HG02970 (cell line): ENCODE measurements around the gene PKNOX2.

Source experiments
- ATAC-seq: cut with Tn5 transposase; IDR thresholded peaks from one replicate; pipeline ENCODE4 v1.9.1; 2021; ENCODE audit warnings: mild to moderate bottlenecking, moderate library complexity, moderate number of reproducible peaks; ENCODE audit not compliant: unreplicated experiment, low FRiP score

The PKNOX2 gene

DNA sequence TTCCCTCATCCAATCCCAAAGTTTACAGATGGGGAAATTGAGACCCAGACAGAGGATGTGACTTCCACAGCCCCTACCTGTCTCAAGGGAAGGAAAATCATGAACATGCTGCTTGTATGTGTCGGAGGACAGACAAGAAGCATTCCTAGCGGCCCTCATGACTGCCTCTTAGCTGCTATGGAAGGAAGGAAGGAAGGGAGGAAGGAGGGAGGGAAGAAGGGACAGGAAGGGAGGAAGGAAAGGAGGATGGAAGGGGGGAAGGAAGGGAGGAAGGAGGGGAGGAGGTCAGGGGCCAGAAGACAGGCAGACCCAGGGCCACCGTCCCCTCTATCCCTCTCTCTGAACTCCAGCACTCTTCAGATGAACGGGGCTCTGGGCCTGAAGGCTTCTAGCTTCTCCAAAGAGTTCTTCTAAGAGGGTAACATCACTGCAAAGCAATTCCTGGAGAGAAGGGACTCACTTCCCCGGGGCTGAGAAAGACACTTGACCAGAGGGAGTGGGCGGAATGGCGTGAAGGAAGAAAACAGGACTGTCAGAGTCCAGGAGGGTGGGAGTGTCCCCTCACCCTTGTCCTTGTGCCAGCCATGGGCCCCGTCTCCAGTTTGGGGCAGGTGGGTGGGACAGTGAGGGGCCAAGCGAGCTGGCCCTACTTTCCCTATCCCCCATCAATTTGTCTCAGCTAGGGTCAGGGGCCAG is 182.2 kb downstream of the PKNOX2 start:
- no peak for ATAC-seq

DNA sequence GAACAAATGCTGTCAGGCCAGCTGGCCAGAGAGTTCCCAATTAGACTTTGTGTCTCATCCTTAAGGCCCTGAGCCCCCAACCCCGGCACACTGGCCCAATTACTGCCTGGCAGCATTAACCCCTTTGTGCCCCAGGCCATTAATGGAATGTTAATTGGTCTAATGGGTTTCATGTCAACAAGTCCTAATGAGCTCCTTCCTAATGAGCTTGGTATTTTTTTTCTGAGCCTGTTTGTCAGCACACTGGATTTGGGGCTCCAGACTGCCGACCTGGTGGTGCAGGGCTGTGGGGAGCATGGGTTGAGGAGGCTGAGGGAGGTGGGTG is 182.7 kb downstream of the PKNOX2 start:
- no peak for ATAC-seq

DNA sequence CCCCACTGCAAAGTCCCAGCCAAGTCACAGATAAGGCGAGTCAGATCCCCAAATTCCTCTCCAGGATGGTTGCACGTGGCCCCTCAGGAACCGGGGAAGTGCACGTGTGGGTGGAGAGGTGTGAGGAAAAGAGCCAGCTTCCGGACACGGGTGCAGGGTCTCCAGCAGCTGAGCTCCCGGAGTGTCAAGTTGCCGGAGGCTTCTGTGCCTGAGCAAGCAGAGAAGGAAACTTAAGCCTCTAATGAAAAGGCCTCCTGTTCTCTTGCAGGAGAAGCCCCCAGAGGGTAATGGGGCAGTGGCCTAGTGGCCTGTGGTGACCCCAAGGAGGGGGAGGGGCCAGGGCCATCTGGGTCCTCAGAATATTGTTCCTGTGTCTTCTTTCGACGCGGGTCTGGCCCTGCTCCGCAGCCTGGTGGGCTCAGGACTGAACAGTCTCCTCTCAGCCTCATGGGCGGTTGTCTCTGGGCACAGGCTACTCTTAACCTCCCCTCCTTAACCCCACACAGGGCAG is 183.6 kb downstream of the PKNOX2 start:
- ATAC-seq = no peak

DNA sequence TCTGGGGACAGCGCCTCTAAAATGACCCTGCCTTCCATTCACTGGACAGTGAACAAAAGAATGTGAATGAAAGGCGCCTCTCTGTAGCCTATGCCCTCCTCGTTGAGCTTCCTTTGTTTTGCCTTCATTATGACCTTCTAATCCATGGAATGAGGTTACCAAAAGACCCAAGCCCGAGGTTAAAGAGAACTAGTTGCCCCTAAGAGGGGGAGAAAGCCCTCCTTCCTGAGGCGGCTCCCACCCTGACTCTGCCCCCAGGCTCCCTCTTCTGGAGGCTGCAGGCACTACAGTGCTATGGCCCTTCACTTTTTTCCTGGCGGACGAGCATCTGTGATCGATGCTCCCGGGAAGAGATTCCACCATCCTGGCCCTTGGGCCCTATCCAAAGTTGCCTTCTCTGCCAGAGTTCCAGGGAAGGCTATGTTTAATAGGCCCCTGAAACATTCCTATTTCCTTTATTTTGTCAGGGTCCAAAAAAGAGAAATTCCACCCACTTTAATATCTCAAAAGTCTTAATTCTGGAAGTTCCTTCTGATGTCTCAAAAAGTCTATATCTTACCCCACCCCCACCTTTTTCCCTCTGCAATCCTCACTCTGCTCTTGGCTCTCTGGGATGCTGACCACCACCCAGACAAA is 184.2 kb downstream of the PKNOX2 start:
- no peak for ATAC-seq

DNA sequence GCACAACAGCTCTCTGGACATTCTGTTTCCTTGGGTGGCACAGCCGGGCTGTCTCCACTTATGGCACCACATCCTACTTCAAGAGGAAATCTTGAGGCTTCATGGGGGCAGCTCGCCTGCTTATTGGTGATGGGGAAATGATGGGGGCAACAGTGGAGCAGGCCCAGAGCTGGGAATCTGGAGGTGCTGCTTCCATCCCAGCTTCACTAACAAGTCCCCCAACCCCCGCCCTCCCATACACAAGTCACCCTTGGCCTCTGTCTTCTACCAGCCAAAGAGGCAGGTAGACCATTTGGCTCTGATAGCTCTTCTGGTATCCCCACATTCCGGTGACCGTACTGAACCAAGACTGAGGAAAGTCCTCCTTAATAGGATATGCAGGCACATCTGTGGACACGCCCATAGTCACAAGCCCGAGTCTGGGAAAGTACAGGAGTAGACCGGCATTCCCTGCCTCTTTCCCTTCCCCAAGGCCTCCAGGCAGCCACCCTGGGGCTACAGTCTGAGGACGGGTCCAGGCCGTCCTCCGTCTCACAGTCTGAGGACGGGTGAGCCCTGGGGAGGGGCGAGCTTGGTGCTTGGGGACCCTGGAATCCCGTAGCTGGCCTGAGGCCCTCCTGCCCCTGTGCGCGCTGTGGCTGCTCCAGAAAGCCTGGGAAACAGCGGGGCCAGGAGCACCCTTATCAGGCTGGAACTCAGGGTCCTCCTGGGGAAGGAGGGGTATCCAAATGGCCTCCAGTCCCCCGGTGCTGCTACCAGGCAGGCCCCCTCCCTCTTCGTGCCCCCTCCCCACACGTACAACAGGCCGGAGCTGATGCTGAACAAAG is 185.9 kb downstream of the PKNOX2 start:
- ATAC-seq = no peak

DNA sequence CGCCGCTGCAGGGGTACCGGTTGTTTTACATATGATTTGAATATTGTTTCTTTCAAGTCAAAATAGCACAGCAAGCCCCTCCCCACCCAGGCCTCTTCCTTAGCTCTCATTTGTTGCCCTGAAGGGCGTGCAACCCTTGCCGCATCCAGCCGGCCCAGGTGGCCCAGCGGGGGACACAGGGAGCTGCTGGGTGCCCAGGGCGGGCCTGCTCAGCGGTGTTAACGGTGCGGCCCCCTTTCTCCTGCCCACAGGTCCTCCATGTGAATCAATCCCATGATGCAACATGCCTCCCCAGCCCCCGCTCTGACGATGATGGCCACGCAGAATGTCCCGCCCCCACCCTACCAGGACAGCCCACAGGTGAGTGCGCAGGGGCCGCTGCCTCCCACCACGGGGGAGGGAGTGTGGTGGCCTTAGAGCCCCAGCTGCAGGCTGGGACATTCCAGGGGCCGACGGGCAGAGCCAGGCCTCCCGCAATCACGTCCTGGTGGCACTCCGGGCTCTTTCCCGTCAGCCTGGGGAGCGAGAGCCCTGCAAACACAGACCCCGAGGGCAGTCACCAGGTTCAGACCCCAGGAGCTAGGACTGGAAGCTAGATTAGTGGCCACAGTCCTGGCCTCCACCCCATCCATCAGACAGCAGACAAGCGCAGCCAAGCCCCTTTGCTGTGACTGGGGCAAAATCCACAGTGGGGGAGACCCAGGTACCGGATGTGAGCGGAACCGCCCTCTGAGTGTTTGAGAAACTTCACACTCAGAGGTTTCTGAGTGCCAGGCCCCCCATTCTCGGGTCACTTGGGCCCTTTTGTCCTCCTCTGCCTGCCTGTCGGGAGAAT is 186.7 kb downstream of the PKNOX2 start:
- no peak for ATAC-seq

DNA sequence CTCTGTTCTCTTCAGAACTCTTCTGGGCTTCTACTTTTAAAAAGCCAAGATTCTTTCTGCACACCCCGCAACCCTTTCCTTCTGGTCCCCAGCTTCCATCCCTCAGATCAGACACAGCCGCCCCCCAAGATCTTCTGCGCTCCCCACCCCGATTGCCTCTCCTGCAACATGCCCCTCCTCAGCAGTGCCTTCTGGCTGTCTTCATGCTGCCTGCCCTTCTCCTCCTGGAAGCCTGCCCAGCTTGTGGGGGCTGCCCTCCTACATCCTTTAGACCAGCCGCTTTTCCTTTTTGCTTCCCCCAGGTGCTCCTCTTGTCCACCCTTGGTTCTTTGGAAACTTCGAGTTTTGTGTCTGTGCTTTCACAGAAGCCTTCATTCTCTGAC is 187.3 kb downstream of the PKNOX2 start:
- no peak for ATAC-seq

DNA sequence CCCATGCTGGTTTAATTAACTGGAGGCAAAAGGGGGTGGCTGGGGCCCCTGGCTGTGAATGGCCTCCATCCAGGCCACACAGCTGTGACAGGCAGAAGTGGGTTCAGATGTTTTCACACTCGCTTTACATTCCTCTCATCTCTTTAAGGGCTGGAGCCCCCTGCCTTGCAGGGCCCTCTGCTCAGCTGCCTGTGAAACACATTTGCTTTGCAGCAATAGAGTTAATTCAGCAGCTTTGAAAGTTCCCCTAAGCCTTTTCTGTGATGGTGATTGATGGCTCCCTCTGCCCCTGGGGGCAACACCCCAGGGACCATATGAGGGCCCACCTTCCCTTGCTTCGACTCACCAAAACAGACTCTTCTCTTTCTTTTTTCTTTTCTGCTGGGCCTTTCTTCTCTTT is 192.2 kb downstream of the PKNOX2 start:
- no peak for ATAC-seq

DNA sequence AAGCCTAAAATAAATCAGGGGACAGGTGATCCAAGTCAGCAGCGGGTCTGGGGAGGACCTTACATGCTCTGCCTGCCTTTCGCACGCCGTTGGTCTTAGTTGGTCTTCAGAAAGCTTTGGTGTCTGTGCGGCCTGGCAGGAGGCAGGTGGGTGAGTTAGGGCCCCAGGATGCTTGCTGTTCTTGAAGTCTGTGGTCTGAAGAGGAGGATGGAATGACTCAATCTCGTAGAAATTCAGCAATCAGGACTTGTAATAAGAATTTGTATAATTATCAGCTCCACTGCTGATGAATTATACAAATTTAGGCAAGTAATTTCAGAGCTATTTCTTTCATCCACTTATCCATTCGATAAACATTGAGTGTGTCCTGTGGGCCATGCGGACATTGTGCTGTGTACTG is 193.0 kb downstream of the PKNOX2 start:
- no peak for ATAC-seq

DNA sequence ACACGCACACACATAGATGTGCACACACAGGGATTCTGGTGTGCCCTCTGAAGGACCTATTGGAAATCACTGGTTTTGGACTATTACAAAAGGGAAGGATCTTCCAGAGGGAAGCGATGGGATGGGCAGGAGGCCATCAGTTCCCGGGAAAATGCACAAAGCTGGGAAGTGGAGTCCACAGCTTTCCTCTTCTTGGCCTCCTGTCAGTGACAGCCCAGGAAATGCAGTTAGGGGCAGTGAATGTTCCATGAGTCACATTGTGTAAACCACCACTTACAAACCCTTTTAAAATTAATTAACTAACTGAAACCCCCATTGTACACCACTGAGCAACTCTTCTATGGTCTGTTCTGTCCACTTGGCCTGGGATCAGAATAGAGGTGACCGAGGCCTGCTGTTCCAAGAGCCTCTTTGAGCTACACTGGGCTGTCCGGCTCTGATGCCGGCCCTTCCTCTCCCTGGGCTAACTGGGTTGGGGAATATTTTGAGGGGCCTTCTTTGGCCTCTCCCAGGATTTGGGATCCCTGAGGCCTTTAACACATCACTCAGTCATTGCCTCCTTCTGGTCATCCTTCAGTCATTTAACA is 193.8 kb downstream of the PKNOX2 start:
- ATAC-seq = no peak

DNA sequence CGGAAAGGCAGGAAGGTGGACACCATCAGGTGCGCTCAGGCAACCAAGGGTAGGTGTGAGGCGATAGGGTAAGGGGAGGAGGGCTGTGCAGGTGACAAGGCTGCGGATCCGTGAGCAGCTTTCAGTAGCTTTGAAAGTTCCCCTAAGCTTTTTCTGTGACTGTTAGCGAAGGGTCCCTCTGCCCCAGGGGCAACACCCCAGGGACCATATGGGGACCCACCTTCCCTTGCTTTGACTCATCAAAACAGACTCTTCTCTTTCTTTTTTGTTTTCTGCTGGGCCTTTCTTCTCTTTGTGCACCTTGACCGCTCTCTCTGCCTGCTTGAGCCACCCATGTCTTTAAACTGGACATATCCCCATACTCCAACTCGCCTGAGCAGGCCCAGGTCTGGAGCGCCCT is 194.6 kb downstream of the PKNOX2 start:
- ATAC-seq = no peak

DNA sequence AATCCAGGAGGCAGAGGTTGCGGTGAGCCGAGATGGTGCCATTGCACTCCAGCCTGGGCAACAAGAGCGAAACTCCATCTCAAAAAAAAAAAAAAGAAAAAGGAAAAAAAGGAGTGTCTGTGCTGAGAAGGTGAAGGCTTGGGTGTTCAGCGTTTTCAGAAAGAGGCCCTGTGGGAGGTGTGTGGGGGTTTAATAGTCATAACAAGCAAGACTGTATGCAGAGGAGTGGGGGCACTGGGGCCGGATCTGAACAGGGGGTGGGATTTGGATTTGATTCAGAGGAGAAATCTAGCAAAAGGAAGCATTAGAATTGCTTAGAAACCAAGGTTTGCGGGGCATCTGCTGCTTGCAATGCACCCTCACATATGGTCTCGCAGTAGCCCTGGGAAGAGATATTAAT is 195.5 kb downstream of the PKNOX2 start:
- ATAC-seq = no peak

DNA sequence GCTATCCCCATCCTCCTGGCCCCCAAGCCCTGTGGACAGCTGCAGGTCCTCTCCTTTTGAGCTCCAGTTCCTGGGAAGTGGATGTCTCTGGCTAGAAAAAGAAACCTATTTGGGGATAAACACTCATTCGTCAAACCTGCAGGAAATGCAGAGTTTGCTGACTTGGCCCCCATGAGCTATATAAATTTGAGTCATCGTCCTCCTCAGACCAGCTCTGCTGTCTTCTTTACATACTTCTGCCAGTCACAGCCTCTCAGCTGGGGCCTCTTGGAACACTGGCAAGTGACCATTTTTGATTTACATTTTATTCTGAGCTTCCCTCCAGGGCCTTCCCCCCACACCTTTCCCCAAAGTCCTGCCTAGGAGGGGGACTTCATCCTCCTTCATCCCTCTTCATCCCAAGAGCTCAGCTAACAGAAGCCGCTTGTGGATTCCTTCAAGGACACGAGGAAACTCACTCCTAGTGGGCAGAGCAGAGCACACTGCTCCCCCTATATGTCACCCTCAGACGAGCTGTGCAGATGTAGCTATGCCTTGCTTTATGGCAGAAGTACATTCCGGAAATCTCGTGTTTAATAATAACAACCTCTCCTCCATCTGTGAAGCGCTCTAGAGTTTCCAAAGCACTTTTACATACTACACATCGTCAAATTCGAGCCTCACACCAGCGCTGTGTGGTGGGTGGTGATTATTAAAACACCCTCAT is 199.7 kb downstream of the PKNOX2 start:
- ATAC-seq = no peak

DNA sequence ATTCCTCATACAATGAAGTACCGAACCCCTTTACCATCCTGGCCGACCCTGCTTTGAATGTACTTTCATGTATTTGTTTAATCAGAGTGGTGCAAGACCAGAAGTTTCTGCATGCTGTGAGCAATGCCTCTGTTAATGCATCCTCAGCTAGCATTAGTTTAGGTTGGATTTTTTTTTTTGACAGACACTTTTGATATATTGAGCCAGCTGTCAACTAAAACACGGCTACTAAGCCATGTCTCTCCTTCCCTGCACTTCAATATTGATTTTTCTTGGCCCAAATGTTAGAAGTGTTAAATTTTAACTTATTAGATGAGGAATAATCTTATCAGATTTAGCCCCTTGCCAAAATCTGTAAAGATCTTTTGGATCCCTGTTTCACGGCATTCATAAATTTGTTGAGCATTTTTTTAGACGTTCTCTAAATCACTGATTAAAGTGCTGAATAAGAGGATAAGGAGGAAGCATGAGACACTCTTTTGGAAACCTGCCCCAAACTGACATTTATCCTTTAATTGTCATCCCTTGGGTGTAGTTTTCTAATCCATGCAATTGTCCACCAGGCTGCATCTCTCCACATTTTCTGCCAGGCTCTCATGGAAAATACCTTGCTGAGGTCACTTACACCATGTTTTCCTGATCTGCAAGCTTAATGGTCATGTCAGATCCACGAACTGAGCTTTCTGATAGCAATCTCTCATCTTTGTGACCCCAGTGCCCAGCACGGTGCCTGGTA is 200.8 kb downstream of the PKNOX2 start:
- no peak for ATAC-seq

DNA sequence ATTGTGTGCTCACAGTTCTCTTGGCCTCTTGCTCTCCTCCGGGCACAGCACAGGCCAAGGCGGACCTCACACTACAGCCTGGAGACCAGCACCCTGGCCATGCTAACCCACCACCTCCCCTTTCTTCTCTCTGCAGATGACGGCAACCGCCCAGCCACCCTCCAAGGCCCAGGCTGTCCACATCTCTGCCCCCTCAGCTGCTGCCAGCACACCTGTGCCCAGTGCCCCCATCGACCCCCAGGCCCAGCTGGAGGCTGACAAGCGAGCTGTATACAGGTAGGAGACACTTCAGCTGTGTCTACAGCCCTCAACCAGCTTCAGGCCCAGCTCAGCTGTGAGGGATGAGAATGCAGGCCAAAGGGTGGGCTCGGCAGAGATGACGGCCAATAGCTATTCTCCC is 203.2 kb downstream of the PKNOX2 start:
- ATAC-seq = no peak

DNA sequence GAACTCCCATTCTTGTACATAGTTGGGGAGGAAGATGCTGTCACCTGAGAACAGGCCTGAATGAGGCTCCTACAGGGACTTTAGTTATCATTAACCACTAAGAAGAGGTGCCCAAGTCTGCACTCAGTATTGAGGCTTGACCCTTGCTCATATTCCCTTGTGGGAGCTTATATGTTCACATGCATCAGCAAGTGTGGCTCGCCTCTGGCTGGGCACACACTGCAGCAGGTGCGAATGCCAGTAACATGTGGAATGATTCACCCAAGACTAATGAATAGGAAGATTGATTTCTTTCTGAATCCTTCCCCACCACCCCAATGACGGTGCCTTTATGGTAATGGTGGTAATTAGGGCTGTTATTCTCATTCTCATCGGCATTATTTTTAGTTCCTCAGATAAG is 204.2 kb downstream of the PKNOX2 start:
- no peak for ATAC-seq

DNA sequence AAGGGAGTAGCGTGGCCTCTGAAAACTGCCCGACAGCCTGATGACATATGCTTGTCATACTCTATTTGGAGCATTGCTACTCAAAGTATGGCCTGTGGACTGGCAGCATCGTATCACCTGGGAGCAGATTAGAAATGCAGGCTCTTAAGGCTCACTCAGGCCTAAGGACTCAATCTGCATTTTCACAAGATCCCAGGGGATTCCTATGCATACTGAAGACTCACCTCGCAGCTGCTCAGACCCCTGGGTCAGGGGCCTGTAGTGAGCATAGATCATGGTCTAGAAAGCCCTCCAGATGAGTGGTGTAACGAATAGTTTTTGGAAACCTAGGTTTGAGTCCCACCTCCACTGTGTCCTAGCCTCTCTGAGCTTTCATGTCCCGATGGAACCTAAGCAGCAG is 205.3 kb downstream of the PKNOX2 start:
- no peak for ATAC-seq

DNA sequence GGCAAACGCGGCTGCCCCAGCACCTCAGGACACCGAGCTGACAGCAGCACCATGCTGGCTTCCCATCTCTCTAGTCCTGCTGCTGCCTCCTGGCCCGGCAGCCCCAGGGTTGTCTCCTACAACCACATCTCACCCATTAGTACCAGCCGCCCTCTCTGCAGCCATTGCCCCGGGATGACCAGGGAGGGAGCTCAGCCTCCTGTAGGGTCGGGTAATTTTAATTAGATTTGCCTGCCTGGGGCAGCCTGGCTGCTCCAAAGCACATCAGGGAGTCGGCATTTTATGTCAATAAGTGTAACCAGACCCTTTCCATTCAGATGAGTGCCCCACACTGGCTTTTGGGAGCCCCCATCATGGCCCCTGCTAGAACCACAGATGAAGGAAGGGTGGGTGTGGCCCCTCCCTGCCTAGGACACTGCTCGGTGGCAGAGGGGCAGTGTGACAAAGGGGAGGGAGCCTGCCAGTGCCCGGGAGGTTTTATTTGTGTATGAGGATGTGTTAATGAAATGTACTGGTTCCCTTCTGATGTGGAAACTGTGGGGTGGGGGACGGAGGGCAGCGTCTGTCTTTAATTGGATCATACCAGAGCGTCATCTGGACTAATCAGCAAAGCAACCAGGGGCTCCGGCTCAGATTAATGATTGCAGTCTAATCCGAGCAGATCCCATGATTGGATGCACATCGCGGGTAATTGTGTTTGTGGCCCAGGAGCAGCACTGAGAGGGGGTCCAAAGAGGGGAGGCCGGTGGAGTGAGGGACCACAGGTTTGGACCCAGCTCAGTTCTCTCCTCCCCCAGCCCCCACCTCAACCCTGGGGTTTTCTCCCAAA is 206.2 kb downstream of the PKNOX2 start:
- no peak for ATAC-seq
